ENCODE data around the gene DRAM2. TPM values are rescaled to one million over a fixed set of nuclear protein-coding genes. Genes with fewer than 3 reads are reported as not detected.

Gene DRAM2
- total RNA-seq, 3 donors from 2014 or later: 51.5 to 122 (median 74.5) TPM

DNA sequence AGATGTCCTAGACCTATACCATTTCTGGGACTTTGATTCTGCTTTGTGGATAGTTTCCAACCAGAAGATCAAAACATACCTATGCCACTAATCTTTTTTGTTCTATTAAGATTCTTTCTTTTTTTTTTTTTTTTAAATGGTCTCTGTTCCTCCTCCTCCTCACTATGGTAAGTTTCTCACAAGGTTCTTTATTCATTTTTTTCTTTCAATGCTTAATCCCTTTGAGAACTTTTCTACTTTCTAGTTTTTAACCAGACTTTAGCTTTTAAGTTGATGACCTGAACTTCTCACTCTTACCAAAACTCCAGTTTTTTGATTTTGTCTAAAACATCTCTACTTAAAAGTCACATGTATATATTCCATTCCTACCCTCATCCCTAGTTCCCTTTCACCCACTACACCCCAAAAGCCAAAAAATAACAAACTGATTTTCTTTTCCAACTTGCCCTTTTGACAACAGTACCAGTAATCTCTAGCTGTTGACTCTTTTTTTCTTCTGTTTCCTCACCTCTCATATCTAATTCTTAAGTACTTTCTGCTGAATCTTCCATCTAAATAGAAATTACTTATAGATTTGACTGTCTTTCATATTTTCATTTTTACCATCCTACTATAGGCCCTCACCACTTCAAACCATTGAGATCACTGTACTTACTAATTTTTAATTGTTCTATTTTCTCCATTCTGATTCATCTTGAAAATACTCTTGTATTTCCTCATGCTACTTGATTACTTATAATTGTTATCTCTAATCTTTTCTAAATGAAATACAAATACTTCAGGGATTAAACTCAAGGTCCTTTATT, 6.3 kb upstream of the DRAM2 start:
- TF ChIP-seq POLR2AphosphoS5 (IDR thresholded peaks at IDR 0.05) (no peak), POLR2A (IDR thresholded peaks at IDR 0.05) (no peak)
- TF ChIP-seq, protein P1, sequence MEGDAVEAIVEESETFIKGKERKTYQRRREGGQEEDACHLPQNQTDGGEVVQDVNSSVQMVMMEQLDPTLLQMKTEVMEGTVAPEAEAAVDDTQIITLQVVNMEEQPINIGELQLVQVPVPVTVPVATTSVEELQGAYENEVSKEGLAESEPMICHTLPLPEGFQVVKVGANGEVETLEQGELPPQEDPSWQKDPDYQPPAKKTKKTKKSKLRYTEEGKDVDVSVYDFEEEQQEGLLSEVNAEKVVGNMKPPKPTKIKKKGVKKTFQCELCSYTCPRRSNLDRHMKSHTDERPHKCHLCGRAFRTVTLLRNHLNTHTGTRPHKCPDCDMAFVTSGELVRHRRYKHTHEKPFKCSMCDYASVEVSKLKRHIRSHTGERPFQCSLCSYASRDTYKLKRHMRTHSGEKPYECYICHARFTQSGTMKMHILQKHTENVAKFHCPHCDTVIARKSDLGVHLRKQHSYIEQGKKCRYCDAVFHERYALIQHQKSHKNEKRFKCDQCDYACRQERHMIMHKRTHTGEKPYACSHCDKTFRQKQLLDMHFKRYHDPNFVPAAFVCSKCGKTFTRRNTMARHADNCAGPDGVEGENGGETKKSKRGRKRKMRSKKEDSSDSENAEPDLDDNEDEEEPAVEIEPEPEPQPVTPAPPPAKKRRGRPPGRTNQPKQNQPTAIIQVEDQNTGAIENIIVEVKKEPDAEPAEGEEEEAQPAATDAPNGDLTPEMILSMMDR (IDR thresholded peaks at IDR 0.05): no peak
- DNase-seq (ENCODE audit: low spot score in 2 of 2): no peak
- Histone ChIP-seq H3K27me3 (no peaks in the 10 kb centered on the region), H3K36me3 (no peaks in the 10 kb centered on the region), H3K4me1 (peaks cover 0 to 10% of the 10 kb centered on the region in 2 donors), H3K9me3 (no peaks in the 10 kb centered on the region), H3K27ac (no peak overlapping the region), H3K4me3 (no peak overlapping the region)
- intact Hi-C loops (cut with DNase I; ENCODE audit: low total_unique reads): loop anchor here (5.0 kb wide), 1 partner anchor 119 kb away; no protein-coding TSS in a partner anchor

DNA sequence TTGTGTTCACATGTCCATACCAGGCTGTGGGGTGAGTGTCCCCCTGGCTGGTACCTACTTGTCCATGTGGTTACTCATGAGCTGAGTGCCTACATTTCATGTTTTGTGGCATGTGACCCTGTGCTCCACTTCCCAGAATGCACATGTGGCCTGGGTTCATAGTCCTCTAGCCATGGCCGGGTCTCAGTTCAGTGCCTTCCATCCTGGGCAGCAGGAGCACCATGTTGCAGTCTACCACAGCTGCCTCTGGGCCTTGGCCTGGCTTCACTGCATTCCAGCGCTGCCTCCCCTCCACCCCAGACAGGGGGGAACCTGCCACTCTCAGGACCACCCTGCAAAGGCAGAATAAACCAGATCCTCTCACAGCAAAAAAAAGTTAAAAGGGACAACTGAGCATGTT, 5.6 kb upstream of the DRAM2 start:
- intact Hi-C loops (cut with DNase I; ENCODE audit: low total_unique reads): loop anchor here (5.0 kb wide), 1 partner anchor 118 kb away; no protein-coding TSS in a partner anchor

DNA sequence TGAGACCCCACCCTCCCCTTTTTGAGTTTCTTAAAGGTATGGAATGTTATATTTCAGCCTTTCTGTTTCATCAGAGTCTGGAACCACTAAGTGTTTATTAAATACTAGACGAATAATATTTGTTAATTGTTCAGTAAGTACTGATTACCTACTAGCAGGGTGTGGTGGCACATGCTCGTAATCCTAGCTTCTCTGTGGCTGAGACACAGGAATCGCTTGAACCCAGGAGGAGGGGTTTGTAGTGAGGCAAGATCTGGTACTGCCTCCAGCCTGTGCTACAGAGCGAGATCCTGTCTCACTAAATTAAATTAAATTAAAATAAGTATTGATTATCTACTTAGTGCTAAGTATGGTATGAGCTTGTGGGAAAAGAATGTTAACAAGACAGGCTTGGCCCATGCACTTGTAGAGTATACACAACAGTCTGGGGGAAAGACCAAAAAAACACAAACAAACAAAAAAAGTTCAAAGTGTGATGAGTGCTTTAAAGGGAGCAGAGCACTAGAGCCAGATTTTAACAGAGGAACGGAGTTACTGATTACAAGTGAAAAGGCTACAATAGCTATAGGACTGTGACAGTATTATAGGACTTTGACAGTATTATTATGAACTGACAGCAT, 2.6 kb upstream of the DRAM2 start:
- Histone ChIP-seq H3K27ac (no peak overlapping the region), H3K36me3 (no peaks in the 10 kb centered on the region), H3K9me3 (no peaks in the 10 kb centered on the region), H3K27me3 (no peaks in the 10 kb centered on the region), H3K4me1 (peaks cover 0 to 14% of the 10 kb centered on the region in 2 donors), H3K4me3 (no peak overlapping the region)
- DNase-seq (ENCODE audit: low spot score in 2 of 2): no peak
- intact Hi-C loops (cut with DNase I; ENCODE audit: low total_unique reads): no loop called here
- TF ChIP-seq, protein P1 (IDR thresholded peaks at IDR 0.05): no peak
- TF ChIP-seq POLR2A (IDR thresholded peaks at IDR 0.05): no peak
- no peak for TF ChIP-seq POLR2AphosphoS5 (IDR thresholded peaks at IDR 0.05)

More for the DNA sequence above, 5.6 kb upstream of the DRAM2 start:
- Histone ChIP-seq H3K36me3 (no peaks in the 10 kb centered on the region), H3K9me3 (no peaks in the 10 kb centered on the region), H3K27me3 (no peaks in the 10 kb centered on the region), H3K27ac (no peak overlapping the region), H3K4me3 (no peak overlapping the region), H3K4me1 (peaks cover 0 to 14% of the 10 kb centered on the region in 2 donors)
- TF ChIP-seq, protein P1 (IDR thresholded peaks at IDR 0.05): no peak
- TF ChIP-seq POLR2AphosphoS5 (IDR thresholded peaks at IDR 0.05): no peak
- DNase-seq (ENCODE audit: low spot score in 2 of 2): no peak

DNA sequence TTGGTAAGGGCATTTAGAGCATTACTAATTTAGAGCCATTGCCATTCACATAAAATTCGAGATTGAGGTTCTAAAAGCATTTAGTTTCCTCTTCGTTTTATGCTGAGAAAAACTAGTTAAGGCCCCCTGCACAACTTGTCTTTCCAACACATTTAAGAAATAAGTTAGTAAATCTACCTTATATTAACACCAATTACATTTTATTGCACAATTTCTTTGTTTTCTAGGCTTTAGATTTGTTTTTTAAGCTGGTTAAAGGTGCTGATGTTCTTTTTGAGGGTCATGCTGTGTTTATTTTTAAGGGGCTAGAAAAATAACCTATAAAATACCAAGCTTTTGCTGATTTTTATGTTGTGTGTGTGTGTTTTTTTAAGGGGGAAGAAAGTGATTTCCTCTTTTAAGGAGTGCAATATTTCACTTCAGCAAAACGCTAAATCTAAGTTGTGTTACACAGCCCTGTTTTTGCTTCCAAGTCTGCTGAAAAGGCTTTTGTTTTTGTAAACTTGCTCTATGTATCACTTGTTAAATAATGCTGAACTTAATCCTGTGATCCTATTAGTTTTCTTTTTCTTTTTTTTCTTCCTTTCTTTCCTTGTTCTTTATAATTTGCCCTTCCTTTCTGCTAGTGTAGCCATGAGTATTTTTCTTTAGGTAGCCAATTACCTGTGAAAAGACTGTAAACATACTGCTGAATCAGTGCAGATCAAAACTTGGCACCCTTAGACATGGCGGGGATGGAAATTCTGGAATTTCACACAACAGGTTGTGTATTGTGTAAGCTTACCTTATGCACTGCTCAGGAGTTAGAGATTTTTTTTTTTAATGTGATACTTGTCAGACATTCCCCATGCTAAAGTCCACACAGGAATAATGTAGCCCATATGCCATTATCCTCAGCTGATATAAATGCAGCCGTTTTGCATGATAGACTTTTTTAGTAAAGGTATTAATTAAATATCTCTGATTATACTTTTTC, 1.6 kb upstream of the DRAM2 start:
- no peak for DNase-seq (ENCODE audit: low spot score in 2 of 2)
- Histone ChIP-seq H3K9me3 (no peaks in the 10 kb centered on the region), H3K36me3 (no peaks in the 10 kb centered on the region), H3K4me1 (peaks cover 0 to 14% of the 10 kb centered on the region in 2 donors), H3K27me3 (no peaks in the 10 kb centered on the region), H3K4me3 (peak overlapping the region; percentile 88 to 96 (median 93)), H3K27ac (no peak overlapping the region)
- intact Hi-C loops (cut with DNase I; ENCODE audit: low total_unique reads): no loop called here
- TF ChIP-seq, protein P1 (IDR thresholded peaks at IDR 0.05): no peak
- TF ChIP-seq POLR2A (IDR thresholded peaks at IDR 0.05) (no peak), POLR2AphosphoS5 (IDR thresholded peaks at IDR 0.05) (no peak)
